B cell (primary cell): Measurements from ENCODE around the gene LCN9. TPM values are rescaled to one million over a fixed set of nuclear protein-coding genes. Genes with fewer than 3 reads are reported as not detected.

Experiments used
- ATAC-seq: fragments of 200-7000 bp; cut with Tn5 transposase; one replicate; pipeline ENCODE4 v1.10.0; 2021; ENCODE audit warnings: low read depth, mild to moderate bottlenecking, moderate number of reproducible peaks, moderate library complexity
- CTCF ChIA-PET: fragments of 350-600 bp; sonication (Branson Sonifier 250); formaldehyde crosslinking; loops from one replicate; lab custom pipeline; 2021; ENCODE audit warnings: antibody characterized with exemption, inconsistent platforms; lab: Charles Lee
- POLR2A ChIA-PET: fragments of 350-600 bp; sonication (Branson Sonifier 250); formaldehyde crosslinking; loops from one replicate; lab custom pipeline; 2021; ENCODE audit warnings: antibody characterized with exemption; lab: Charles Lee
- DNase-seq: peaks from one replicate; pipeline ENCODE4 v3.0.0; 2013
- H2AFZ ChIP-seq: 2 replicates; pipeline ENCODE4 v1.6.1; 2012; ENCODE audit warnings: mild to moderate bottlenecking, low read depth, low read length; ENCODE audit not compliant: insufficient read depth, poor library complexity, severe bottlenecking
- H3K27ac ChIP-seq, 2 donors: 1 replicate in 1 of 2; 2 replicates in 1 of 2; pipeline ENCODE4 v1.5.1; 2012 to 2013; ENCODE audit warnings: low read length in 2 of 2, mild to moderate bottlenecking in 2 of 2, moderate library complexity in 1 of 2
- H3K27me3 ChIP-seq, 4 experiments: fragments of 200-600 bp in 1 of 4; sonication (generic) in 1 of 4; replicated peaks in 1 of 4; 1 replicate in 2 of 4; 2 replicates in 2 of 4; pipeline versions ENCODE4 v1.6.1 to v1.7.0; 2013 to 2016; ENCODE audit warnings: low read length in 3 of 4, mild to moderate bottlenecking in 2 of 4, mixed read lengths in 1 of 4, moderate library complexity in 1 of 4; ENCODE audit not compliant: insufficient read depth in 4 of 4, control insufficient read depth in 3 of 4; ENCODE audit errors: control extremely low read depth in 1 of 4
- H3K36me3 ChIP-seq, 2 experiments: replicated peaks in 1 of 2; 1 replicate in 1 of 2; 2 replicates in 1 of 2; pipeline versions ENCODE4 v1.6.1 to v1.7.1; 2013; ENCODE audit warnings: low read length in 1 of 2; ENCODE audit not compliant: insufficient read depth in 2 of 2, control insufficient read depth in 1 of 2; ENCODE audit errors: control extremely low read depth in 1 of 2, extremely low read depth in 1 of 2
- H3K4me1 ChIP-seq, 2 donors: fragments of 200-600 bp in 1 of 2; sonication (generic) in 1 of 2; 1 replicate in 1 of 2; 2 replicates in 1 of 2; pipeline versions ENCODE4 v1.5.1 to v1.6.1; 2013 to 2017; ENCODE audit warnings: low read length in 2 of 2; ENCODE audit not compliant: control insufficient read depth in 2 of 2, insufficient read depth in 2 of 2
- H3K4me2 ChIP-seq: replicated peaks from 2 replicates; pipeline ENCODE3; 2012; ENCODE audit warnings: mild to moderate bottlenecking, low read depth, low read length; ENCODE audit not compliant: poor library complexity, severe bottlenecking
- H3K4me3 ChIP-seq, 5 experiments: fragments of 200-600 bp in 1 of 5; sonication (generic) in 1 of 5; 1 replicate in 3 of 5; 2 replicates in 2 of 5; pipeline versions ENCODE4 v1.5.1 to v1.7.0; 2011 to 2016; ENCODE audit warnings: low read length in 4 of 5, mild to moderate bottlenecking in 4 of 5, low read depth in 2 of 5, control low read depth in 1 of 5, moderate library complexity in 1 of 5; ENCODE audit not compliant: insufficient read depth in 1 of 5; ENCODE audit errors: control extremely low read depth in 1 of 5, extremely low read depth in 1 of 5
- H3K79me2 ChIP-seq: fragments of 200-600 bp; sonication (generic); one replicate; pipeline ENCODE4 v1.6.0; 2016; ENCODE audit warnings: low read length; ENCODE audit not compliant: control insufficient read depth, insufficient read depth
- H3K9ac ChIP-seq: fragments of 200-600 bp; sonication (generic); 2 replicates; pipeline ENCODE4 v1.6.1; 2017; ENCODE audit warnings: mild to moderate bottlenecking, low read length, moderate library complexity
- H3K9me3 ChIP-seq, 3 donors: one replicate each; pipeline versions ENCODE4 v1.6.1 to v1.7.1; 2013; ENCODE audit warnings: low read length in 2 of 3; ENCODE audit not compliant: control insufficient read depth in 2 of 3, insufficient read depth in 1 of 3; ENCODE audit errors: control extremely low read depth in 1 of 3
- H4K20me1 ChIP-seq: 2 replicates; pipeline ENCODE4 v1.6.0; 2012; ENCODE audit warnings: mild to moderate bottlenecking, low read length; ENCODE audit not compliant: insufficient read depth, control insufficient read depth, poor library complexity, severe bottlenecking
- H3K27ac Mint-ChIP-seq: one replicate; pipeline ENCODE4 v1.8.0; 2021; ENCODE audit warnings: mixed read lengths
- H3K27me3 Mint-ChIP-seq: one replicate; pipeline ENCODE4 v1.8.0; 2021; ENCODE audit warnings: mixed read lengths
- H3K4me1 Mint-ChIP-seq: one replicate; pipeline ENCODE4 v1.8.0; 2021; ENCODE audit warnings: mixed read lengths
- H3K4me3 Mint-ChIP-seq: one replicate; pipeline ENCODE4 v1.8.0; 2021; ENCODE audit warnings: mixed read lengths
- H3K9me3 Mint-ChIP-seq: one replicate; pipeline ENCODE4 v1.8.0; 2022; ENCODE audit warnings: mixed read lengths; ENCODE audit not compliant: insufficient read depth
- CTCF ChIP-seq: fragments of 200-600 bp; IDR thresholded peaks from one replicate; pipeline ENCODE4 v1.8.0; 2022; ENCODE audit warnings: antibody characterized with exemption, mild to moderate bottlenecking
- EZH2 ChIP-seq: IDR thresholded peaks from 2 replicates; pipeline ENCODE4 v1.6.1; 2012; ENCODE audit warnings: borderline replicate concordance, low read depth, mild to moderate bottlenecking, moderate library complexity, low read length; ENCODE audit not compliant: insufficient read depth, poor library complexity, severe bottlenecking
- WGBS: methylation state at CpG from one replicate; pipeline ENCODE4 v1.1.5; 2013; ENCODE audit warnings: missing lambda C conversion rate; ENCODE audit not compliant: insufficient coverage; 5-methylcytosine and 5-hydroxymethylcytosine counted together
- intact Hi-C: fragments of 100-400 bp; cut with micrococcal nuclease; formaldehyde crosslinking; loops from one replicate; pipeline ENCODE4 v1.10.0; 2022
- polyA plus RNA-seq: library from polyadenylated mRNA; depleted of rRNA; stranded (reverse); fragments of >200 nt; gene quantifications from 2 replicates; pipeline ENCODE4 v1.2.3, GENCODE V29; 2012
- total RNA-seq, 2 donors: library from RNA; stranded (reverse); fragments of 120-200 nt in 1 of 2; gene quantifications; 1 replicate in 1 of 2; 2 replicates in 1 of 2; pipeline versions ENCODE4 v1.2.3 to v1.2.4, GENCODE V29; 2013 to 2022

LCN9 gene
- total and polyA plus RNA-seq, 2 donors (not counting 1 experiment from before 2014, with no cell fraction given): not detected

- Mint-ChIP-seq H3K9me3 (no peaks in the 10 kb centered on the region), H3K4me3 (no peak overlapping the region), H3K4me1 (no peaks in the 10 kb centered on the region), H3K27ac (no peak overlapping the region), H3K27me3 (peaks cover 3% of the 10 kb centered on the region)
- Histone ChIP-seq H3K4me2 (no peak overlapping the region), H3K36me3 (no peaks in the 10 kb centered on the region), H2AFZ (no peak overlapping the region), H3K79me2 (no peaks in the 10 kb centered on the region), H3K9ac (no peak overlapping the region), H3K27me3 (no peaks in the 10 kb centered on the region), H3K4me3 (no peak overlapping the region), H3K27ac (no peak overlapping the region), H4K20me1 (no peaks in the 10 kb centered on the region), H3K4me1 (no peaks in the 10 kb centered on the region), H3K9me3 (peaks cover 0 to 7% (median 0%) of the 10 kb centered on the region in 3 donors)
- POLR2A ChIA-PET: no interaction called here
- ATAC-seq (no peak), DNase-seq (no peak)
- CTCF ChIA-PET: no interaction called here
- intact Hi-C loops: no loop called here
- 83% methylated on average over 11 of the region's 11 CpGs for WGBS
- TF ChIP-seq EZH2 (no peak), CTCF (no peak)
Measured at GRCh38 chr9:135692410-135692809, 29.3 kb downstream of the LCN9 start.

GRCh38 chr9:135693265-135693664, 30.2 kb downstream of the LCN9 start:
- no peak for TF ChIP-seq CTCF
- no peak for TF ChIP-seq EZH2
- H3K27me3 Mint-ChIP-seq: peaks cover 3% of the 10 kb centered on the region

More at GRCh38 chr9:135693265-135693664, 30.2 kb downstream of the LCN9 start:
- WGBS: 84% methylated on average over 16 of the region's 16 CpGs
- H4K20me1 ChIP-seq: no peaks in the 10 kb centered on the region
- ChIA-PET CTCF (no interaction called here), POLR2A (no interaction called here)
- ATAC-seq (no peak), DNase-seq (no peak)
- no peak overlapping the region for H2AFZ ChIP-seq
- H3K4me3 Mint-ChIP-seq: no peak overlapping the region
- H3K4me1 ChIP-seq: no peaks in the 10 kb centered on the region
- no peaks in the 10 kb centered on the region for H3K9me3 Mint-ChIP-seq
- no peaks in the 10 kb centered on the region for H3K36me3 ChIP-seq
- no peak overlapping the region for H3K4me3 ChIP-seq
- H3K9ac ChIP-seq: no peak overlapping the region
- H3K79me2 ChIP-seq: no peaks in the 10 kb centered on the region
- intact Hi-C loops: no loop called here
- no peak overlapping the region for H3K4me2 ChIP-seq
- H3K27ac ChIP-seq: no peak overlapping the region
- no peaks in the 10 kb centered on the region for H3K27me3 ChIP-seq
- no peak overlapping the region for H3K27ac Mint-ChIP-seq
- no peaks in the 10 kb centered on the region for H3K4me1 Mint-ChIP-seq
- H3K9me3 ChIP-seq: peaks cover 0 to 7% (median 0%) of the 10 kb centered on the region in 3 donors
